ENCODE data around the gene CACHD1.
"Not testable (repeated sequence)": the region's sequence is repeated elsewhere in the genome, so short reads cannot be mapped to it uniquely, and the experiment has no call there.

Gene CACHD1

DNA sequence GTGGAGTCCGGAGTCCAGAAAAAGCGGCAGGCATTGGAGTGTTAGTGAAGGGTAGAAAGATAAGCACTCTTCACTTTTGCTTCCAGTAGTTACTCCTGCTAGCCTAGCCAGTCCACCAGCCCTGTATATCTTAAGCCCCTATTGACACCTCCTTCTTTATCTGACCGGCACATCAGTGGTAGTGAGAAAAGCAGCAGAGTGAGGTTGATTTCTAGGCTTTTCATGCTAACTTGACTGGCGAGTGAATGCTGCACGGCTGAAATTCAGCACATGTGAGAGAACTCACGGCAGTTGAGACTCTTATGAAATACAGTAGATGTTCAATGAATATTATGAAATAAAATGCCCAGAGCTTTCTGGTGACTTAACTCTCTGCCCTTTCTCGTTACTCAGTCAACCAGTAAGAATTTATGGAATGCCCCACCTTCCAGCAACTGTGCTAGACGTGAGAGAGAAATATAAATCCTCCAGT, 128.2 kb downstream of the CACHD1 start:
- no peak for DNase-seq

- DNase-seq, result peak in 1 of 2 donors; percentile 27
Observed at GRCh38 chr1:64599242-64599641, 129.3 kb downstream of the CACHD1 start.

DNA sequence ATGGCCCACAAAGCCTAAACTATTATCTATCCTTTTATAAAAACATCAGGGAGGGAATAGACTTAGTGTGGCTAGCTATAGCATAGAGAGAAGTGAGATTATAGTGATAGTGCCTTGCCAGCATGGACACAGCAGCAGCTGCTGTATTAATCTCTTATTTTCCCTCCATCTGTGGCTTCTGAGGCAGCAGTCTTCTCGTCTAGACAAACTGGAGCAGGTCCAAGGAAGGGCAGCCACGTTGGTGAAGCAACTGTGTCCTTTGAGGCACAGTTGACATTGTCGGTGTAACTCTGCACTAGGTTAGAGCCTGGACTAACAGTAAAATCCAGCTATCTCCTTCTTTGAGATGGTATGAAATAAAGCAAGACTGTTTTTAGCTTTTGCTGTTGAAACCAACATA, 131.3 kb downstream of the CACHD1 start:
- DNase-seq, result no peak

DNA sequence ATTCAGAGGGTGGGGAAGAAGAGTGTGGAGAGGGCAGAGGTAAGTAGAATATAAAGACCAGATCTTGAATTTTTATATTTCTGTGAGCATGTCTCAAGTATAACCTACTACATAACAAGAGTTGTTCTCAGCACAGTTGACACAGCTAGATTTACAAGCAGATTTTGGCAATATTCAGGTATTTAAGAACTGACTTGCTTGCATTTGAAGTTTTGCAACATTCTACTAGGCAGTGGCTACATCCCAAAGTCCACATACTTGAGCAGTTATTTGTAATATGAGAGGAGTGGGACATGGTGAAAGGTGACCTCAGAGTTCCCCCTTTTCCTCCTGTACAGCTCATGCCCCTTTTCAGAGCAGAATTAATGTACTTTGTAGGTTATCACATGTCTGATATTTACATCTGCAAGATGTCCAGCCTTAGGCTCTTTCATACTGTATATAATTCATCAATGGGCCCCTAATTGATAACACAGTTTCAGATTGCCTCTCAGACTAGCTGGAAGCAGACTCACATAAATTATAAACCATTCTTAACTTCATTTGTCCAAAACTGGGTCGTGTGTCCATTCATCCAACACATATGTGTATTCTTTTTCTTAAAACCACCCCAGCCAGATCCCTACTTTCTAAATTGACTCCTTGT, 138.2 kb downstream of the CACHD1 start:
- no peak for DNase-seq

DNA sequence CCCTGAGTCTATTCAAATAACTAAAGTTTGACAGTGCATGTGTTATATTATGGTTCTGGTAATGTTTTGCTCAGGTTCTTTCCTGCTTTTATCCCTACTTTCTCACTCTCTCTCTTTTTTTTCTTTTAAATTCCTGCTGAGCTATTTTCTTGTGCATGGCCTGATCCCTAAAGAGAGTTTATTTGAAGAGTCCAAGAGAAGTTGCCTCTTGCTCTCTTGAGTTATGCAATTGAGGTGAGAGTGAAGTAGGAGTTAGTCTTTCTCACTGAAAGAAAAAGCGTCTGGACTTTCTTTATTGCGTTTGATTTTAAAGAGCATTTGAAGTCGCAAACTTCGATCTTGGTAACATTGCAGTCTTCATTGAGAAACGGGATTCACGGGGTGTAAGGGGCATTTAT, 138.7 kb downstream of the CACHD1 start:
- DNase-seq, result no peak

DNA sequence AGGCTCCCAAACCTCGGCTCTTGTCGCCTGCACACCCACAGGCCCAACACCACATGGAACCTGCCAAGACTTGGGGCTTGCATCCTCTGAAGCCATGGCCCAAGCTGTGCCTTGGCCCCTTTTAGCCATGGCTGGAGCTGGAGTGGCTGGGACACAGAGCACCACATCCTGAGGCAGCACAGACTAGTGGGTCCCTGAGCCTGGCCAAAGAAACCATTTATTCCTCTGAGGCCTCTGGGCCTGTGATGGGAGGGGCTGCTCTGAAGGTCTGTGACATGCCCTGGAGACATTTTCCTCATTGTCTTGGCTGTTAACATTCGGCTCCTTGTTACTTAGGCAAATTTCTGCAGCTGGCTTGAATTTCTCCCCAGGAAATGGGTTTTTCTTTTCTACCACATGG, 141.0 kb downstream of the CACHD1 start:
- DNase-seq, result not testable (repeated sequence)

GRCh38 chr1:64616039-64616438, 146.1 kb downstream of the CACHD1 start:
- DNase-seq, result no peak

GRCh38 chr1:64623750-64624191, 153.8 kb downstream of the CACHD1 start:
- no peak for DNase-seq

DNA sequence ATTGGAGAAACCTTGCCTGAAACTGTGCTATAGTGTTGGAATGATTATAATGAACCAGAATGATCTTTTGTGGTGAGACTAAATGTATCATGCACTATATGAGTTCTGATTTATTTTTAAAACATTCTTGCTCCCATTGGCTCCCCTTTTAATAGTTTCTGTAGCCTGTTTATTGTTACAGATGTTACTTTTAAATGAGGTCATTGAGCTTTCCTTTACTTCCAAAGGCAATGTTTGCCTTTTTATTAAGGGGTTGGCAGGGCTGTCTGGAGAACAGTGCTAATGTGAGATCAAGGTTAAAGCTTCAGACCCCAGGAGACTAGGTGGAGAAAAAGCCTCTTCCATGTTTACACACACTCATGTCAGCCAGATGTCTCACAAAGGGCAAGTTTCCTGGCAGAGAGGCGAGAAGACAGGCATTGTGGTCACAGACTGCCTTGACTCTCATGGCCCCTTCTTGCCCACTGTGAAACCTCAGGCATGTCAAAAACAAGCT, 154.3 kb downstream of the CACHD1 start:
- DNase-seq, result no peak

GRCh38 chr1:64624808-64625207, 154.9 kb downstream of the CACHD1 start:
- no peak for DNase-seq

GRCh38 chr1:64630611-64631010, 160.7 kb downstream of the CACHD1 start:
- DNase-seq, result no peak

- no peak for DNase-seq
Observed at GRCh38 chr1:64631346-64632034, 161.6 kb downstream of the CACHD1 start.

DNA sequence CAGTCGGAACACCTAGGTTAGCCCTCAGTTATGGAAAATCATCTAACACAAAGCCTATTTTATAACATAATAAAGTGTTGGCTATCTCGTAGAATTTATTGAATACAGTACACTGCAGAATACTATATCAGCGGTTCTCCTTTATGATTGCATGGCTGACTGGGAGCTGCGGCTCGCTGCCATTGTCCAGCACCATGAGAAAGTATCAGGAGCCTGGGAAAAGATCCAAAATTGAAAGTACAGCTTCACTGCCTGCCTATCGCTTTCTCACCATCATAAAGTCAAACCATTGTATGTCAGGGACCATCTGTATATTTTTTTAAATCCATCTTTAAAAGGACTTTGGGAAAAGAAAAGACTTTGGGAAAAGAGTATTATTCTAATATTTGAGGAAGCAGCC, 163.0 kb downstream of the CACHD1 start:
- DNase-seq, result no peak

DNA sequence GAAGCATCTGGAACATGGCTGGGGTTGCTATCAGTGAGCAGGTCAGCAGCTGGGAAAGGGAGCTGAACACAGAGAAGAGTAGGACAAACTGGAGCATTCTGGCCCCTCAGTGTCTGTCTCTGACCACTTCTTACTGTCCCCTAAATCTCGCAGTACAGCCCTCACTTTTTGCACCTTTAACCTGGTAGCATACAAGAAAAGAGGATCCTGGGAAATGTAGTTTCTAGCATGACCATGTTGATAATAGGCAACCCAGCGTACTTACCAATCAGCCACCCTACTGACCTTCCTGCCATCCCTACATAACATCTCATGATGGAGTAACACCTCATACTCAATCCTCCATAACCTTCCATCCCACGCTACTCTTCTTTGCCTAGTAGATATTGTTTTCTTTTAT, 175.8 kb downstream of the CACHD1 start:
- DNase-seq, result no peak

GRCh38 chr1:64650411-64650810, 180.5 kb downstream of the CACHD1 start:
- no peak for DNase-seq

DNA sequence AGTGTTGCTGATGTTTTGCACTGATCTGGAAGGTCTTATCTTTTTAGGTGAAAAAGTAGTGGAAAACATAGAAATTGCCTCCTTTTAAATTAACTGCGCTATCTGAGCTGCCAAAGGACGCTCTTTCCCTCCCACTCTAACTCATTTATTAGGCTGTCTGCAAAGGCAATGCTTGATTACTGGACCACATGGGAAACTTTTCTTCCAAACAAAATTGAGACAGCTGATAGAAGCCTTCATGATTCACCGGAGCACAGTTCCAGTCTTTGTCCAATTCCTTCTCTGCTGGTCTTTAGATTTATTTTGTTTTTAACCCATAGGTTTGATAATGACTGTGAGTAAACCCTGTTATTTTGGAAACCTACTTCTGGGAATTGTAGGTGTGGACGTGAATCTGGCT, 181.9 kb downstream of the CACHD1 start:
- no peak for DNase-seq

- no peak for DNase-seq
Observed at GRCh38 chr1:64653466-64653865, 183.5 kb downstream of the CACHD1 start.

GRCh38 chr1:64654519-64655341, 184.8 kb downstream of the CACHD1 start:
- DNase-seq, result no peak

GRCh38 chr1:64655861-64656260, 185.9 kb downstream of the CACHD1 start:
- DNase-seq, result no peak

- DNase-seq, result no peak
Observed at GRCh38 chr1:64659478-64660138, 189.7 kb downstream of the CACHD1 start.

- peak in 1 of 2 donors; percentile 12 for DNase-seq
Observed at GRCh38 chr1:64663668-64664067, 193.7 kb downstream of the CACHD1 start.

GRCh38 chr1:64664299-64664698, 194.4 kb downstream of the CACHD1 start:
- no peak for DNase-seq

- DNase-seq, result no peak
Observed at GRCh38 chr1:64669098-64669675, 199.3 kb downstream of the CACHD1 start.
